Forelimb muscle (tissue), 1 donor: ENCODE data around the gene LIPJ. TPM values are rescaled to one million over a fixed set of nuclear protein-coding genes. Genes with fewer than 3 reads are reported as not detected.
A peak's percentile ranks its signal among the peaks of the same experiment; 100 is the strongest.

Source experiments
- DNase-seq: peaks from one replicate; pipeline ENCODE4 v3.0.0-alpha.2; 2013; ENCODE audit warnings: low read depth
- polyA plus RNA-seq: library from polyadenylated mRNA; unstranded; fragments of 120-200 nt; gene quantifications from one replicate; pipeline ENCODE4 v1.2.1, GENCODE V29; 2013; ENCODE audit not compliant: insufficient read length

LIPJ gene, protein sequence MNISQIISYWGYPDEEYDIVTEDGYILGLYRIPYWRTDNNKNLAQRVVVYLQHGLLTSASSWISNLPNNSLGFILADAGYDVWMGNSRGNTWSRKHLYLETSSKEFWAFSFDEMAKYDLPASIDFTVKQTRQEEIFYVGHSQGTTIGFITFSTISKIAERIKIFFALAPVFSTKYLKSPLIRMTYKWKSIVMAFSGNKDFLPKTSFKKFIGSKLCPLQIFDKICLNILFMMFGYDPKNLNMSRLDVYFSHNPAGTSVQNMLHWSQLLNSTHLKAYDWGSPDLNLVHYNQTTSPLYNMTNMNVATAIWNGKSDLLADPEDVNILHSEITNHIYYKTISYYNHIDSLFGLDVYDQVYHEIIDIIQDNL
- not detected for polyA plus RNA-seq

DNA sequence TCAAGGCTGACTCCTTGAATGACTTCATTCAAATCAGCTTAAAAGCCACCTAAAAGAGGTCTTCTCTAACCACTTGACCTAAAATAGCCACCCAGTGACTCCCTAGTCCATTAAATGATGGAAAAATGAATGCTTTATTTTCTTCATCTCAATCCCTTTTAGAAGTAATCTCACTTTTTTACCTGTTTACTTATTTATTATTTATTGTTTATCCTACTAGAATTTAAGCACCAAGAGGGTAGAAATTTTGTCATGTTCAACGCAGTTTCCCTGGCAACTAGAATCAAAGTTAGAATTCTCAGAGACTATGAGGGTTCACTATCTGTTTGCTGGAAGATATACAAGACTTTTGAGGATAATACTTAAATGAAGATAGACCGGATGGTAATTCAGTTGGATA is at the start of gene LIPJ:
Gene LIPJ, plus strand, starts transcription at position 301 of the 400 bp plus-strand sequence. CDS start 3,926 bp downstream, outside the sequence.
- DNase-seq = no peak

DNA sequence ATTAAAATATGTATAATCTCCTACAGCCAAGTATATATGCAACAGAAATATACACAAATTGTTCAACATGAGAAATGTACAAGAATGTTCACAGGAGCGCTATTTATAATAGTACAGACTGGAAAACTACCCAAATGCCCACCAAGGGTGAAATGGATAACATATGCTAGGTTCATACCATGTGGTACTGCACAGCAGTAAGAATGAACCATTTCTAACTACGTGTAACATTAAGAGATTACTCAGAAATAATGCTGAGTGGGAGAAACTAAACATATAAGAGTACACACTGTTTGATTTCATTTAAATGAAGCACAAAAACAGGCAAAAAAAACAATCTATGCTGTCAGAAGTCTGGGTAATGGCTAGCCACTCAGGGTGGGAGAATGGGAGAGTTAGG is 49.2 kb upstream of the LIPJ start:
- no peak for DNase-seq

DNA sequence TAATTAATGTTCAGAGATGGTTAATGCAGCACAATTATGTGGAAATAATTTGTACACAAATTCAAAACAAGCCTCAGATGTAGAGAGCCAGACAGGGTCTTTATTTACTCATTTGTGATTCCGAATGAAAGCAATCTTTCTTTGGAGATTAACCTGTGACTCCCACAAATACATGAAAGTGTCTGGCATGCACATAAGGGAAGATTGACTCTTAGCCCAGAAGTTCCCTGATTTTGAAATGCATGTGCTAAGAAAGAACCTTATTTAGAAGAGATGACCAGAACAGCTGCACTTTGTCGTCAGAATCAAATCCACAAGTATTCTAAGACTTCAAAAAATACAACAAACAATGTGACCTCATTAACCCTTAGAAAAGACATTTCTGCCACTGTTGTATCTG is 48.5 kb upstream of the LIPJ start:
- DNase-seq = no peak

DNA sequence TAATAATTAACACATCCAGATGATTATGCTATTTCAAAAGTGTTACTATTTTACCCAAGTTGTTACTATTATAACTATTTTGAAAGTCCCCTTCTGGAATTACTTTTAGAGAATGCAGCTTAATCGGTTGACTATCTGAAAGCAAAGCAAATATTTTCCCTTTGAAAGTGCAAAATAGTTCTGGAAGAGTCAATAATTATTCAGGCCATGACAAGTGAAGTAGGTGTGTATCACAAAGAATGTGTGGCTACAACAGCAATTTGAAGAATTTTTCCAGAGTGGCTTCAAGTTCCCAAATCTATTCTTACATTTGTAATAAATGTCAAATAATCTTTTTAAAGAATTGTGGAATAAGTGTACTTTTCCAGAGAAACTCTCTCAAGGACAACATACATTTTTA is 46.2 kb upstream of the LIPJ start:
- DNase-seq = no peak

DNA sequence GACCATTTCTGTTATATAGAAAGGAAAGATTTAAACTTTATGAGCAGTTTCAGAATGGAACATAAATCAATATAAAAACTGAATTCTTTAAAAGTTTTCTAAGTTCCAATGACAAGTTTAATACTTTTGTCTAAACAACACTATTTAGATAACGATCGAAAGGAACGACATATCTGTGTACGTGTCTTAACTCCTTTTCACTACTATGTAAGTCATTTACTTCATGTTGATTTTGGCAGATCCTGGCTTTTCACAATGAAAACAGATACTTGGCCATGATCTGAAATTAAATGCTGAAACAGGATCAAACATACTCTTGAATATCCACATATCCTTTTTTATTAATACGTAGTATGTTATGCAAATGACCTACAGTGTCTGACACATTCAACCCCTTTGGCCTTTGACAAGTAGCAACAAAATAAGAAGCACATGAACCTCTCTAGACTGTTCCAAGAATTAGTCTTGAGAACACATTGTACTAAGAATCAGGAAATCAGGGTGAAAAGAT is 45.4 kb upstream of the LIPJ start:
- DNase-seq = no peak

DNA sequence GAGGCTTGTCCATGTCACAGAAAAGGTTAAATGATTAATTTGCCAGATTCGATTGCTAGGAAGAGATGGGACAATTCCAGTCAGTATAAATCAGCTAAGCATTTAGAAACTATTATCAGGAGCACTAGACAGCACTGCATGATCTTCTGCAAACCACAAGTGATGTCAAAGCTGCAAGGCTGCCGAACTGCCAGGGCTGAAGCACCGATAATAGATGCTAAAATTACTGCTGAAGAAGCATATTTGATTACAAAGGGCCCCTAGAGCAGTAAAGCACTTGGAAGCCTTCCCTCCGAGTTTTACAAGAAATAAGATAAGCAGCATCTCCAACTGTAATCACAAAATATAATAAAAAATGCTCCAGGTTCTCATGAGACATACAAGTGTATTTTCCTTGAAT is 44.0 kb upstream of the LIPJ start:
- DNase-seq = no peak

DNA sequence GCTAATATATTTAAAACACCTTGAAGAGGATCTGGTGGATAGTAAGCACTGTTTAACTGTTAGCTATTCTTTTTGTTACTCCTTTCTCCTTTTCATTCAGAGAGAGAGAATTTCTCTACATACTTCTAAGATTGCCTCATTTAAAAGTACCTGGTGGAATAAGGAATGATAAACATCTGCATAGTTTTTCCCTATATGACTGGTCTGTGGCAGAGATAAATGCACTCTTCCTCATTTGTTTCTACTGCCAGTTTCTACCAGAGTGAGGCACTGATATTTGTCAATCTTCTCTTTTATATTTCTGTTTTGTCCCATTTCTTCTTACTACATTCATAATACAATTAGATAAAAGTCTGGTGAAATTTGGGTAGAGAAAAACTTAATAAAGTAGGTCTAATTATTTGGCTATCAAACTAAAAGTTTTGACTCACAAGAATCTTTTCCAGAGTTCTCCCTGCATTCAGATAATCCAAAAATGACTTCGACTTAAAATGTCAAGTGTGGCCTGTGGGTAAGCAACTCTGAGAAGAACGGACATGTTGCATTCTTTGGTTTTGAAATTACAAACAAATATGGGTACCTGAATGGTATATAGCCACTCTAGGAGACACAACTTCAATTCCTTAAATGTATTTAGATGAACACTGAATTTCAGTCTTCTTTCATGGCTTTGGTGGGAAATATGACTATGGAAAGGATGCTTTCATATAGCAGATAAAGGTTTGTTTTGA is 42.3 kb upstream of the LIPJ start:
- no peak for DNase-seq

DNA sequence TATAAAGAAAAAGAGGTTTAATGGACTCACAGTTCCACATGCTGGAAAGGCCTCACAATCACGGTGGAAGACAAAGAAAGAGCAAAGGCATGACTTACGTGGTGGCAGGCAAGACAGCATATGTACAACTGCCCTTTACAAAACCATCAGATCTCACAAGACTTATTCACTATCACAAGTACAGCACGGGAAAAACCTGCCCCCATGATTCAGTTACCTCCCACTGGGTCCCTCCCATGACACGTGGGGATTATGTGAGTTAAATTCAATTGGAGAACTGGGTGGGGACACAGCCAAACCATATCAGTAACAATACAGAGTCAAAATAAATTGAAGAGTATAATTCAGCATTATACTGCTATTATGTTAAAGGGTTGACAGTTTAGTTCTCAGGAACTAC is 41.2 kb upstream of the LIPJ start:
- DNase-seq = no peak

DNA sequence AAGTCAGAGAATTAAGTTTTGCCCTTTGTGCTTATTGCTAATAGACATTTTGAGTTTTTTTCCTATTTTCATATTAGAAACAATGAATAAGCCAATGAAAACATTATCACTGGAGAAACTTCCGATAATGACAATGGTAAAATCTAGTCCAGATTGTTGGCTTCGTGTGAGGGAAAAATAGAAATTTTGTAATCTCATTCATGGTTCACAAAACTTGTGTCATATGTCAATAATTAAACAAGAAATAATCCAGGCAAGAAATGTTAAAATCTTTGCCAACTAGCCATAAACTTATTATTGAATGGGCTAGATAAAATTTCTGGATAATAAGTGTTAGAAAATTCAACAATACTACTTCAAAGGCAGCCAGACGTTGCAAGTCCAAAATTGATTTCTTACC is 40.1 kb upstream of the LIPJ start:
- DNase-seq = no peak

DNA sequence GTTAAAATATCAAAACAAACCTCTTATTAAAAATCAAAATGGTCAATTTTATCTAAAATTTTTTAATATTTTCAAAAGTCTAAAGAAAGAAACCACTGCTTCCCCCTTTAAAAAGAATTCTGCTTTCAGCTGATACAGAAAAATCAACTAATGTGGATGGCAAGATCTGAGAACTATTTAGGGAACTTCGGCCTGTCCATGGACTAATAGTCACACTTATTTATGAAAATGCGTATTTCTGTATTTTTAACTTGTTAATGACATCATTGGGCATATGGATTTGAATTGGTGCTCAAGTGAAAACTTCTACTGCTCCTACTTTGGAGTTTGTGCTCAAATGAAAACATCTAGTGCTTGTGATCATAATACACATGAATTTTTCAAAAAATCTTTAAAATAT is 35.3 kb upstream of the LIPJ start:
- no peak for DNase-seq

DNA sequence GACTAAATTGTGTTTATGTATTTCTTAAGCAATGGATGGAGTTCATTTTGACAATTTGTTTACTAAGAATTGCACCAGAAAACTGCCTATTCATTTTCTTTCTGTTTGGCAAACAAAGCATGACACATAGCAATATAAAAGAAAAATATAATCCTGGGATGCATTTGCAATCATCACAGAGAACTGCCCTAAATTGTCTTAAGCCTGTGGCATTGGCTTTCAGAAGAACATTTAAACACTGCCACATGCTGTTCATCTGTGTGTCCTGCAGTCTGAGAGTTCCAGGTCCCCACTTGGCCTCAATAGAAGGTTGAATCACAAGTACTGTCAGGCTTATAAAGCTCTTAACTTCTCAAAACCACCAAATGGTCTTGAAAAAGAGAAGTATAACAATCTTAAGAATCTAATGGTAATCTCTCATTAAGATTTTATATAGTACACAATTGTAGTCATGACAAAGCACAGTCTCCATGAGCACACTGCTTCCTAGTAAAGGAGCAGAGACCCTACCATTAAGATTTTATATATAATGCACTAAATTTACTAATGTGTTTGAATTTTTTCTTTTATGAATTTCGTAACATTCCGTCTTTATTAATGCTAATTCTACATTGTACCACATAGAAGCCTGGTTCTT is 33.3 kb upstream of the LIPJ start:
- peak; percentile 32 for DNase-seq

DNA sequence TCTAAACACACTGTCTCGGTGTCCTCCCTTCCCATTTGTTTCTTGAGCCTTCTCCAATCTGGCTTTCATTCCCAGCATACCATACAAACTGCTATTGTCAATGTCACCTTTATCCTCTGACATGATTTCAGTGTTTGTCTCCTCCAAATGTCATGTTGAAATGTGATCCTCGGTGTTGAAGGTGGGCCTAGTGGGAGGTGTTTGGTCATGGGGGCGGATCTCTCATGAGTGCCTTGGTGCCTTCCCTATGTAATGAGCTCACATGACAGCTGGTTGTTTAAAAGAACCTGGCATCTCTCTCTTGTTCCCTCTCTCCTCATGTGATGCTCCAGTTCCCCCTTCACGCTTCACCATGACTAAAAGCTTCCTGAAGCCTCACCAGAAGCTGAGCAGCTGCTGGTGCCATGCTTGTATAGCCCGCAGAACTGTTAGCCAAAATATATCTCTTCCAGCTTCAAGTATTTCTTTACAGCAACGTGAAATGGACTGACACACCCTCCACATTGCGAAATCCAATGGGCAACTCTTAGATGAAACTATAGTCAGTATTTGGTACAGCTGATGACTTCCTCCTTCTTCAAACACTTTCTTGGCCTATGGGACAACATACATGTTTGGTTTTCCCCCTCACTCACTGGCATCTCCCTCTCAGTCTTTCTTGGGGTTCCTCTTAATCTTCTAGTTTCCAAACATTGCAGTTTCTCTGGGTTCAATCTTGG is 31.2 kb upstream of the LIPJ start:
- no peak for DNase-seq

DNA sequence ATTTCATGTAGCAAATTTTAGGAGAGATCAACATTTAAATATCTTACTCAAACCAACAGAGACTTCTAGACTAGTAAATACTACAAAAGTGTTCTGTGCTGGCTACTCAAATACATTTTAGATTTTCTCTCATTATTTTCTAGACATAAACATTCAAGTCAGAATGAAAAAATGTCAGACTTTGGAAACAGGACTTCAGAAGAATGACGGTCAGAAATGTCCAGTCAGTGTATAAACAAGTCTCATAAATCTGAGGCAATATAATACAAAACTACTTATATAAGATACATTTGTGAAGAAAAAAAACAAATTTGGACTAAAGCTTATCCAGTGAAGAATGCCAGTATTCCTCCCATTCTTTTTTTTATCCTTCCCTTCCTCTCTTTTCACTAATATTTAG is 29.3 kb upstream of the LIPJ start:
- DNase-seq = no peak

DNA sequence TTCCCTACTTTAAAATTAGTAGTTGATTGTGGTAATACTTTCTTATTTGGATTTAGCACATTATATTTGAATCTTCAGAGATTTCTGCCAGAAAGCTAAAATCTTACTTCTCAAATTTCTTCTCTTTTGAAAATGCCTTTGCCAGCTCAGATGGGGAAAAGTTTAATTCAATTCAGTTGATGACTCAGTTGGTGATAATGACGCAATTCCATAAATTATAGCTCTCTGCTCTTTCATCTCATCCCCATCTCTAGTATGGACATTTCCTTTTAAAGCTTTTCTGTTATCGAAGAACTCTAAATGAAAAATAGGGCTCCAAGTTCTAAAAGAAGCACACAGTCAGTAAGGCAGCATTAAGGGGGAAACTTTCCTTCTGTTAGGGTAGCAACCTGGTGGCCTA is 28.9 kb upstream of the LIPJ start:
- no peak for DNase-seq

DNA sequence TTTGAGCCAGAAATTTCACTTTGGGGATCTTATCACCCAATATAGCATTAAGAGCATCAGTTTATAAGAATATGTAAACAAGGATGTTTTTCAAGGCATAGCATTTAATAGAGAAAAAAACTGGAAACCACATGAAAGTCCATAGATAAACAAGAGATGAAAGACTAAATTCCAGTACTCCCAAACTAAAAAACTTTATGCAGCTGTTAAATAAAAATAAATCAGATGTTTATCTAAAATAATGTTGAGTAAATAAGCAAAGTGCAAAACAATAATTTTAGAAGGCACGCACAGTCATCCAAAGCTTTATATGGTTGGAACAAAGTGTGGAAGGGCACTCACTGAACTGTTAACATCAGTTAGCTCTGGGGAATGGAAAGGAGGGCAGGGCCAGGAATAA is 24.4 kb upstream of the LIPJ start:
- no peak for DNase-seq

DNA sequence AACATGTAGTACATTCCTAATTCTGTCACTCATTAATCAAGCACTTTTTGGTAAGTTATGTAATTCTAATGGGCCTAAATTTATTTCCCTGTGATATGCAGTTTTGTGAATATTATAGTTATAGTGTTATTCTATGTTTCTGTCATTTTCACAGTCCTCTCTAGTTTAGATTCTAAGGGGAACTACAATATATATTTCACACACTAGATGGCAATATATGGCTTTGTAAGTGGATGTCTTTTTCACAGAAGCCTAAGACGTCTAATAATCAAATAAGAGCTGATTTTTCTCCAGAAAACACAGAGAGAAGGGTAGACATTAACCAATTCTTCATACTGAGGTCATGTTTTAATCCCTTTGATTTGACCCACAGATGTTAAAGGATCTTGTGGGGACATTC is 21.5 kb upstream of the LIPJ start:
- DNase-seq = no peak

DNA sequence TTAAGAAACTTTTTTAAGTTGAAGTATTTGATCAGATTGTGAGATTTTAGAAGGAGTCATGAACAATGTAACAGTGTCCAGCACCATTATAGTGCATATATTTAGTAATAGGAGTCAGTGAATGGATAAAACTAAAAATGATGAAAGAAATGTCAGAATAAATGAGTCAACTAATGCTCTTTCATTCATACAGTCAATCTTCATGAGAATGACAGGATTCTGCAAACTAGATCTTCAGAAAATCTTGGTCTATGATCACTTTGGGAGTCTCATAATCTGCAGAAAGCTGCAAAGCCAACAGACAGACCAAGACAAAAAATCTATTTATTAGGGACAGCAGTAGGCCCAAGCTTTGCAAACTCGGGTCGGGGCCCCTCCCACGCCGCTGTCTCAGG is 4.2 kb upstream of the LIPJ start:
- no peak for DNase-seq

DNA sequence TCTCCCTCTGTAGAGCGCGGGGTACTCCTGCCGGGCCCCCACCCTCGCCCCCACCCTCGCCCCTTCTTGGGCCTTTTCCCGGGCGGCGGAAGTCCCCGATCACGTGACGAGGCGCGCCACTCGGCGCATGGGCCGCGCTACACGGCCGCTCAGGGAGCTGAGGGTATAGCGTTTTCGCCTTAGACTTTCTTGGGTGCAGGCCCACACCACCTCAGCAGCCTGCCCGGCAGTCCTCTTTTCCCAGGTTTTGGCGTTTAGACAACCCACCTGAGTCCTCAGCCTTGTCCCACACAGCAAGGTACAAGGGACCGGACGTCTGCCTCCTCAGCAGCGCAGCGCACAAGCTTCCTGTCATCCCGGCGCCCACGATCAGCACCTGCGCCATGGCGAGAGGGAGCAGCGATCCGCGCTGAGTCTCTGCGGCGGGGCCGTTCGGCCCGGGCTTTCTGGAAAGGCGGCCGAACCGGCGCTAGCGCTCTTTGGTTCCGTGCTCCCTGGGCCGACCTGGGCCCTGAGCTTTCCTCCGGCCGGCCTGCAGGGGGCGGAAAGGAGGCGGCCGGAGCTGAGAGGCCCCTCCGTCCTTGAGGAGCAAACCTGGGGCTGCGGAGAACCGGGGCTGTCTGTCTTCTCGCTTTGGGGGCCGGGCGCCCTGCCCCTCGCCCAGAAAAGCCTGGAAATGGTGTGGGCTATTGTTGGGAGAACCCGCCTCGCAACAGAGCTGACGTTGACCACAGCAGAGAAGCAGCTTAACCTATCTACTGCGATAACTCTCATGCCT is 3.6 kb upstream of the LIPJ start, which contains the start of gene RNLS:
Gene RNLS, minus strand, starts transcription at position 513 of the 778 bp plus-strand sequence.
- no peak for DNase-seq

DNA sequence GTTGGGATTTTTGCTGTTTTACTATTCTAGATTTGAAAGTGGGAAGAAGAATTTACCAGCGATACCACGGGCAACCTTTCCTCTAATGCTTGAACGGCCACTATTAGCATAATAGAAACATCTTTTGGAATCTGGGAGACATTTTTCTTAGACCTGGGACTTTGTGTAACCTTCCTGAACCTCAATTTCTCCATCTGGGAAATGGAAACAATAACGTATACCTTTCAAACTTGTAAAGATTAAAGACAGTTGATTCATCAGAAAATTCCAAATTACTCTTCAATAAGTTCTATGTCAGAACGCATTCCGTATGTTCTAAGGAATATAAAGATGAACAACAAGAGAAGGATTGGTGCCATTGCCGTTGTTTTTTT is 3.0 kb upstream of the LIPJ start:
- DNase-seq = no peak

DNA sequence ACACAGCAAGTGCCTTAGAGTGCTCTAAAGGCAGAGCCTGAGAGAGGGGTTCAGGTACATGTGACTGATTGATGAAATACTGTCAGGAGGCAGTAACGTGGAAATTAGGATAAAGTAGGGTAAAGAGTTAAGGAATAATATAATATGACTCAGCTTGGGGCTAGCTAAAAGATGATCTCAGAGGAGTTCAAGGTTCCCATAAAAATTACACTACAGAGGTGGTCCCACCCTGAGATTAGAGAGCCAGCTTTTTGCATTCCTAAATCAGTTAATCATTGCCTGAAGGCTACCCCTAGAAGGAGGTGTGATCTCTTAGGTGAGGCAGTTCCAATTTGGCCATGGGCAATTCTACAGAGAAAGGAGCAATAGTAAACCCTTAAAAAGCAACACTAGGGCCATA is 5.8 kb downstream of the LIPJ start:
- DNase-seq = no peak

DNA sequence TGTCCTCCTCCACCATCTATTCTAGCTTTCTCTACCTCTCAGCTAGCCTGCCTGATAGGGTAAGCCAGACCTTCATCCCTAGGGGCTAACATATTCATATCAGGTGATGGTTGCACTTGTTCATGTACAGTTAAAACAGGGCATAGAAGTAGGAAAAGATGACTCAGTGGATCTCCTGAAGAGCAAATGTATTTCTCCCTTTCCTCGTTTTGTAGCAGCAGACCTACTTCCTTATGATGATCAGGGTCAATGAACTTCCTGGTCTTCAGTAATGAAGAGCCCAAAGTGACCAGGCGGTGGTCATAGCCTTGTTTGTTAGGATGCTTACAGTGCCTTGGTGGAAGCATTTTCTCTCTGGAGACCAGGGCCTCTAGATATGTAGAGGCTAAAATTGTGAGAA is 6.3 kb downstream of the LIPJ start:
- no peak for DNase-seq
